NCI-H226 (cell line): ENCODE data around the gene LARGE1.
"Not testable (repeated sequence)": the region's sequence is repeated elsewhere in the genome, so short reads cannot be mapped to it uniquely, and the experiment has no call there.

Experiments used
- DNase-seq: peaks from one replicate; pipeline ENCODE4 v3.0.0-alpha.2; 2015

LARGE1 gene

DNA sequence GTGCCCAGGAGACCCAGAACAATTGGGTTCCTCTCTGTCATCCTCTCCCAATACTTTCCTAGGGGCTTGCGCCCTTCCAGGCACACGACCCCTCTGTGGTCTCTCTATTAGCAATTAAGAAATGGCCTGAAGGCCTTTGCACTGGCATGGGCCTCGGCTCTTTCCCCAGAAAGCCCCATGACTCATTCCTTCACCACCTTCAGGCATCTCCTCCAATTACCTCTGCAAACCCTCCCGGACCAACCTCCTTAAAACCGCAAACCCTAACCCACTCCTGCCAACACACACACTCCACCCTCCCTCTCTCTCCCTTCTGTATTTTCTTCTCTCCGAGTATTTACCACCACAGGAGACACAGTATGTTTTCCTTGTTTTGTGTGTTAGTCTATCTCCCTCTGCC is 36.7 kb downstream of the LARGE1 start:
- DNase-seq: peak; percentile 78

DNA sequence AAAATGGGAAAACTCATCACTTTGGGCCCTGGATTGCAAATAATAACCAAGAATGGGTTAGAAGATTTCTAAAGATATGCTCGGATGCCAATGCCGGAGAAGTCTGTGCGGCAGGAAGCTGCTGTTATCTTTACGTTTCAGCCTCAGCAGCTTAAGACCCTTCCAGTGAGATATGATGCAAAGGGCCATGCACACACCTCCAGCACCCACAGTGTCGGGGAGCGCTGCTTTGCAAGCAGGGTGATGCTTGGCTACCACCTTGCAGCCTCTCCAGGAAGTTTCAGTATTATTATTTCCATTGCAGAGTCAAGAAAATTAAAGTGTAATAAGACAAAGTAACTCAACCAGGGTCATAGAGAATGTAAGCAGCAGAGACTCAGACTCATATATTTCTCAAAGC is 37.3 kb downstream of the LARGE1 start:
- DNase-seq: no peak

DNA sequence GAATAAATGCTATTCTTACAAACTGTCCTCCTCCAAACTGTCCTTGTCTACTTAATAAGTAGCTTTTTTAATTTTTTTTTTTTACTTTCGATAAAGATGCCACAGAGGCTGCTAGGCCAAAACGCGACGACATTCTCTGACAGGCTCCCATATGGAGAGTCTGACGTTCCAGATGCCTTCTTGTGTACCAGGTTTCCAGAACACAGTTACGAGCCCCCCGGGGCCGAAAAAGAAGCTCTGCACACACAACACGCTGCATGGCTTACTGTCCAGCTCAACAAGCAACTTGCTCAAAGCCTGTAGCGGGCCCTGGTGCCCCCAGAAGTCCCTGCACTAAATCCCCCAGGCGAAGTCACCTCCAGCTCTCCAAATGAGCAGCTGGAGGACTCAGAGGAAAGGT is 39.3 kb downstream of the LARGE1 start:
- no peak for DNase-seq

DNA sequence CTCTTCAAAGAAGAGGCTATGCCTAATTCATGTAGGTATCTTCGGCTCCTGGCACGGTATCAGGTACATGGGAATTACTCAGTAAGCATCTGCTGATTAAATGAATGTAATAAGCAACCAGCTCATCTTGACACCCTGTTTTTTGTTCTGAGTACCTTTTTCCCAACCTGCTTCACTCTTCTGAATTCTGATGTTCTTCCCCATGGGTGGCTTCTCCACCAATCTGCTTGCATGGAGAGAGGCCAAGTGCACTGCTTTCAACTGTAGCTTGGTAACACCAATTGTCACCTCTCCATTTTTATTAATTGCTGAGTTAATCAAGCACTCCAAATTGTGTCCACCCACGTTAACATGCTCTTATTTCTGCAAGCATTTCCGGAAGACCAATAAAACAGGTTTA is 40.5 kb downstream of the LARGE1 start:
- no peak for DNase-seq

DNA sequence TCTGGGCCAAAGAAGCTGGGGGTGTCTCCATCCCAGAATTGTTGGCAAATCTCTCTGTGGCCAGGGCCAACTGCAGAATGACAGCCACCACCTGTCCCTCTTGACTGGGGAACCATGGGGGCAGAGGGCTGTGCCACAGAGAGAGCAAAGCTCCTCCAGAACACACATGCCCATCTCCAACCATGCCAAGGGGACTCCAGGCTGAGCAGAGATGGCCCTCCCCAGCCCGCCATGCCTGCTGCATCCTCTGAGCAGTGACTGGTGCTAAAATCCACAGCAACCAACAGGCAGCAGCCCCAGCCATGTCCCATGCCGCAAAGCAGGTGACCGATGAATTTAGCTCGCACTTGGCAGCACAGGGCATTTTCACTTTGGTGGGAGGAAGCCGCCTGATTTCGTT is 45.0 kb downstream of the LARGE1 start:
- DNase-seq: no peak

DNA sequence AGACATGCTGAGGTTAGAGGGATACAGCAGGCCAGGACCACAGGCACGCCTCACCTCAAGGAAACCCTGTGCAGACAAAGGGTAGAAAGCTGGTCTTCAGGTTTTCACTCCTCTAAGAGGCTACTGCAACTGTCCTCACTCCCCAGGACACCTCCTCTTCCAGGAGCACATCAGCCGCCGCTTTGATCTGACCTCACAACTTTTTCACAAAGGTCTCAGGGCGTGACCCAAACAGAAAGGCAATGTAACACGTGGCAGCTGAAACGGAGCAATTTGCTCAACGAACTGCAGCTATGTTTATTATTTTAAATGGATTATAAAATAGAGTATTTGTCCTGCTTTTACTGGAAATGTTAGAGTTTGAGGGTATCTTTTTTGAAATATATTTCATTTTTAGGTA is 46.1 kb downstream of the LARGE1 start:
- no peak for DNase-seq

DNA sequence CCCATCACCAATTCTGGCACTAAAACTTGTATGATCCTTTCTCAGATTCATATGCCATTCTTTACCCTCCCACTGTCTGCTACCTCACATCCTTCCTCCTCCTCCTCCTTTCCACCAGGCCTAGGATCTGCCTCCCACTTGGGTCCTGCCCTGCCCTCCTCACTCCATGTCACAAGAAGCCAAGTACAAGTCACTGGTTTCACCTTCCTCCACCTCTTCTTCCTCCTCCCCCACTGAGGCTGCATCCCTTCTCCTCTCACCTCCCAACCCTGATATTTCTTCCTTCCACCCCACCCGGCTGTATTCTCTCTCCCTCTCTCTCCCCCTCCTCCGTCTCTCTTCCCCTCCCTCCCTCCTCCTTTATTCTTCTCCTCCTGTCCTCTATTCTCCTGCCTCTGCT is 46.6 kb downstream of the LARGE1 start:
- no peak for DNase-seq

DNA sequence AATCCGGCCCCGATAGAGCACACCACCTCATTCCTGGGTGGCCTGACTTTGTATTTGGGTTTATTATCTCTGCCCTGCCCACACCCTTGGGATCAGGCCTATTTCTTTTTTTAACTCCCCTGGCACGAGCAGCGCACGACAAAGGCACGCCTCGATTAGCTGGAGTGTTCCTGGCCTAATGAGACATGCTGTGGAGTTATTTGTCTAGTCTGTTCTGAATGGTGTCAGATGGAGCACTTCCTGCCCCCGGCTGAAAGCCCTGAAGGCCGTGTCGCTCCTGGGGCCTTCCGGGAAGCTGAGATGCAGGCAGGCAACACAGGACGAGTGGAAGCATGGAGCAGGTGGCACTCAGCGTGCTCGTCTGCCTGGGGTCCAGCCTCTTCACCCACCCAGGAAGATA is 47.1 kb downstream of the LARGE1 start:
- no peak for DNase-seq

DNA sequence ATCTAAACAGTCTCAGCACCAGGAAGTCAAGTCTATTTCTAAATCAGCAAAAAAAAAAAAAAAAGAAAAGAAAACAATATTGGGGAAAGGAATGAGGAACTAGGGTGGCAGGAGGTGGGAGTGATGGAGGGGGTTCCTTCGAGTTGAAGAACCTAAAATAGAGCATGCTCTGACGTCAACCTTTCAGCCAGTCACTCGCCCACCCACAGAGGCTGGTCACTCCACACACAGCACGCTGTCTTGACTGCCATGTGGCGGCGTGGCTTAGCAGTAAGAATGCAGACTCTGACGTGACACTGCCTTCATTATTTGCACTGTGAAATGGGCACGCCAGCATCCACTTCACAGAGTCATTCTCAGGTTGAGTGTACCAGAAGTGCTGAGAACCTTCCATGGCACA is 48.3 kb downstream of the LARGE1 start:
- no peak for DNase-seq

DNA sequence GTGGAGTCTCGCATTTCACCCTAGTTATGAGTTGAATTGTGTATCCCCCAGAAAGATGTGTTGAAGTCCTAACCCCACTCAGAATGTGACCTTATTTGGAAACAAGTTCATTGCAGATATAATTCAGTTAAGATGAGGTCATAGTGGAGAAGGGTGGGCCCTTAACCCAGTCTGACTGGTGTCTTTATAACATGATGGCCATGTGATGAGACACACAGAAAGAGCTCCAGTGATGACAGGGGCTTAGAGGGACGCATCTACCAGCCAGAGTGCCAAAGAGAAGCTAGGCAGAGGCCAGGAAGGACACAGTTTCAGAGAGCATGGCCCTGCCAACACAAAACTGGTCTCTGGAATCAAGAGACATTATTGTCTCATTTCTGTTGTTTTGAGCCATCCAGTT is 50.3 kb downstream of the LARGE1 start:
- DNase-seq: no peak

DNA sequence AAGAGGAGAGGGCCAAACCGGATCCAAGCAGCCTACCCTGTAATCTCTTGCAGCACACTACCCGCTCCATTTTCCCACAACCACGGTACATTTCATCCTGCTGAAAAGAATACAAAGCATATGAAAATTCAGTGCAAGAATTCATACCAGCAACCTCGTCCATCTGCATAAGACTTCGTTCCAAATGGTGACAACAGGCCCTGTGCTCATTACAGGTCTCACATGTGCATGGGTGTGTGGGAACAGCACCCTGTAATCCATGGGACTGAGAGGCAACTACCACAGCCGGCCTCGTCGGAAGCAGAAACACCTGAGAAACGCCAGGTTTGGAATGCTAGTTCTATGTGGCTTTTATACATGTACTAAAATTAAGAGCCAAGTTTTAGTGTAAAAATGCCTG is 52.3 kb downstream of the LARGE1 start:
- DNase-seq: no peak

DNA sequence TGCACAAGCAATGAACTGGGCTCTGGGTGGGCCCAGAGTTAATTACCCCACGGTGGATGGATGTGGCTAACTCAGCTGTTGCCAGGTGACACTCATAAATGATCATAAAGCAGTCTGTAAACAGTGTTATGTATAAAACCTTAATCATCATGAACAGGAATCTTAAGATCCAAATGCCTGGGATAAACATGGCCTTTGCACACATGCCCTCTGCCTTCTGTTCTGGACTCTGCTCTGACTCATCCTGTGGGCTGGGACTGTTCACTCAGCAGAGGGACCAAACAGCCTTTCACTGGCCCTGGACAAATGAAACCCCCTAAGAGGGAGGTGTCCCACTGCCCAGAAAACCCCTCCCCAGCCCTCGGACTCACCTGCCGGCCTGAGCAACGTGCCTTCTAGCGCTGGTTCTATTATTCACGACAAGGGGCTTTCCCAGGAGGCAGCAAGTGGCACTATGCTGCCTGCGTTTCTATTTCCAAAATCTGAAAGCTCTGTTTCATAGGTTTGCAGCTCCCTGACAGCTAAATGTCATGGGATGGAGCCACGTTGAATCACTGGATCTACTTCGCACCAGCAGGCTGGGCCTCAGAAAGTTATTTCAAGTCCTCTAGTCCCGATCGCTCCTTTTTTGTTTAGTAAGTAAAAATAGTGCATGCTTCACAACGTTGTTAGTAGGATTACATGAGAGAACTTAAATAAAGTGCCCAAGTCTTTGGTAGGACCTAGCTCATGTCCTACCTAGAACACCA is 53.0 kb downstream of the LARGE1 start:
- DNase-seq: no peak

DNA sequence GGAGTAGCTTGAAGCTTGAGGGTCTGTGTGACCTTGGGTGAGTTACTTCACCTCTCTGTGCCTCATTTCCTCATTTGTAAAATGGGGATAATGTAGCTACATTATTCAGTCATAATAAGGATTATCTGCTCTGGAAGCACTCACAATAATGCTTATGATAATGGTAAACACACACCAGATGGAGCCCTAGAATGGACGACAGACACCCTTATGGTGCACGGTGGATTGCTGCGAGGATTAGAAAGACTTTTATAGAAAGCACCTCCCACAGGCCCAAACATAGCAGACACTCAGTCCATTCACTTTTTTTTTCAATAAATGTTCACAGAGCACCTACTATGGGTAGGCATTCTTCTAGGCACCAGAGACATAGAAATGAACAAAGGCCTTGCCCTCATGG is 53.8 kb downstream of the LARGE1 start:
- DNase-seq: no peak

DNA sequence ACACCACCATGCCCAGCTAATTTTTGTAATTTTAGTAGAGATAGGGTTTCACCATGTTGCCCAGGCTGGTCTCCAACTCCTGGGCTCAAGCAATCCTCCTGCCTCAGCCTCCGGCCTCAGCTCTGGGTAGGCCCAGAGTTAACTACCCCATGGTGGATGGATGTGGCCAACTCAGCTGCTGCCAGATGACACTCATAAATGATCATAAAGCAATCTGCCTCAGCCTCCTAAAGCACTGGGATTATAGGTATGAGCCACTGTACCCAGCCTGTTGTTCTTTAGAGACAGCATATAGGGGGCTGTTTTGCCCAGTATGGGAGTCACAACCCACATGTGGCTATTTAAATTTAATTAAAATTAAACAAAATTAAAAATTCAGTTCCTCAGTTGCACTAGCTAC is 54.3 kb downstream of the LARGE1 start:
- DNase-seq: no peak

DNA sequence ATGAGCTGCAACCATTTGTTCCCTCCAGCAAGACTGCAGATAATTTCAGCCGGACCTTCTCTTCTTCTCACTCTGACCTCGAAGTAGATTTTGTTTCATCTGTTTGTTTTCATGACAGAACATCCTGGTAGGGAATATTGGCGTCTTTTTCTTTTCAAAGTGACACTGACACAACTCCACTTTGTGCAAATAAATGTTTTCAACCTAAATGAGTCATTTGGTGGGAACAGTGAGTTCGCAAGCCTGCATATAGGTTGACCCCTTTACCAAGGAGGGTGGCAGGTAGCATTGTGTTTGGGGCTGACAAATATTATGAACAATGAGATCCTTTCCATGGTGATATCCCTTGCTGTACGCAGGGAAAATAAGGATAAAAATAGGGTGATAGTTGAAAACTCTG is 55.0 kb downstream of the LARGE1 start:
- no peak for DNase-seq

DNA sequence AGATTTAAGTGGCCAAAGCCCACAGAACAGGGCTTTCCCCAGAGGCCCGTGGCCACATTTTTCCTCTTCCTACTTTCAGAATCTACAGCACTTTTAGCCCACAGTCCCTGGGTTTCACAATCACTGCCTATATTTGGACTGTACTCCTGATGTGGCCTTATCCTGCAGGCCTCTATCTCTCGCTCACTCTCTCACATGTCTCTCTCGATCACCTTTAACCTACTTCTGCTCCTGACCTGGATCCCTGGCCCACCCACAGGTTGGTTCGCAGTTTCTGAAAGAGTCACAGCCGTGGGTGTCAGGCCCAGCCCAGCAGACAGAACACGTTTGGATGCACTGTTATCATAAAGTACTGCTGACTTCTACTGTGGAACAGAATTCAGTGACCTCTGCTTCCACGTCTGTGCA is 55.5 kb downstream of the LARGE1 start:
- DNase-seq: no peak

DNA sequence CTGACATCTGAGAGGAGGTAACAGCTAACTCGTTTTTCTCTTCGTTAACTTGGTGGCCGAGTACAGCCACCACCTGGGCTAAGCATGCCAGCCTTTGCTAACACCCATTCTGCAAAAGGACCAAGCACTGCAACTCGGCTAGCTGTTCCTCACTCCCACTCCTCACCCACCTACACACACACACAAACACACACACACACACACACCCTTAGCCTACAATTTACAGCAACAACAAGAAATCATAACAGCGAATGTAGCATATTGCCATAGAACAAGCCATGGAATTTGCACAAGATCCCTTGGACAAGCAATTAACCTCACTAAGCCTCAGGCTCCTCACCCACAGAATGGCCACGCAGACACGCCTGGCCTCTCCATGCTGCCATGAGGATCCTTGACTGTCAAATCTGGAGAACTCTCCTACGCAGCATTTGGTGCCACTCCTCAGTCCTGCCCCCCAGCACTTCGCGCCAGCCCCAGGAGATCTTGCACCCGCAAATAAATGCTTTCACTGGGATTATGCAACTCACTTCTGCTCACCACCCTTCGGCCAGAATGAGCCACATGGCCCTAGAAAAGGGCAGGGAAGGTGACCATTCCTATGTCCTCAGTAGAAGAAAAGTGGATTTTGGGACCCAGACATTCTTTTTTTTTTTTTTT is 58.9 kb downstream of the LARGE1 start:
- no peak for DNase-seq

DNA sequence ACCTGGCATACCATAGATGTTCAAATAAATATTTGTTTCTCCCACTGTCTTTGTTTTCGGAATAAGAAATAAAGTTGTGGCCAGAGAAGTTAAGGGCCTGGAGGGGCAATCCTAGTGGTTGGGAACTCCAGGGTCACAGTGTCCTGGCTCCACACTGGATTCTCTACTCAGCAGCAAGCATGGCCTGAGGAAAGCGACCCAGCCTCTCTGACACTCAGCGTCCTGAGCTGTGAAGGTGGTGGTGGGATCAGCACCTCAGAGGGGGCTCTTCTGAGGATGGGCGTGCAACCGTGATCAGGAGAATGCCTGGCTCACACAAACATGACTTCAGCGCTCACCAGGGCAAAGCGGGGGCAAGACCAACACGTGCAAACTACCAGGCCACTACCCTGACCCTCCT is 59.9 kb downstream of the LARGE1 start:
- no peak for DNase-seq

DNA sequence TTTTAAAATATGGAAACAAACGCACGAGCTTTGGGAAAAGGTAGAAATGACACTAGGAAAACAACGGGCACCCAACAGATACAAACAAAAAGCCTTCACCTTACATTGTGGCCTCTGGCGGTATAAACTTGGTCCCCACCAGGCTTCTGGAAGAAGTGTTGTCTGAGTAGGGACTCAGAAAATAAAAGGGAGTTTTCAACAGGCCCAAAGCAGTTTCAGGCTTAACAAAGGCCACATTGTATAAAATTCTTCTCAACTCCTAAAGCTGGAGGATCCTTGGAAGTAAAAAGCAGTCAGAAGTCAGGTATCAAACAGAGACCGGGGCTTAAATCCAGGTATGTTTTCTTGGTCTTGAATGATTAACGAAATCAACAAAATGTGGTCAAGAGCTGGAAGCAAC is 61.0 kb downstream of the LARGE1 start:
- DNase-seq: no peak

DNA sequence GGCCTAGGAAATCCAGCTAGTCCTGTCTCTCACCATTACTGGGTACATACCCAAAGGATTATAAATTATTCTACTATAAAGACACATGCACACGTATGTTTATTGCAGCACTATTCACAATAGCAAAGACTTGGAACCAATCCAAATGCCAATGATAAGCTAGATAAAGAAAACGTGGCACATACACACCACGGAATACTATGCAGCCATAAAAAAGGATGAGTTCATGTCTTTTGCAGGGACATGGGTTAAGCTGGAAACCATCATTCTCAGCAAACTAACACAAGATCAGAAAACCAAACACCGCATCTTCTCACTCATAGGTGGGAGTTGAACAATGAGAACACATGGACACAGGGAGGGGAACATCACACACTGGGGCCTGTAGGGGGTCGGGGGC is 61.6 kb downstream of the LARGE1 start:
- not testable (repeated sequence) for DNase-seq

DNA sequence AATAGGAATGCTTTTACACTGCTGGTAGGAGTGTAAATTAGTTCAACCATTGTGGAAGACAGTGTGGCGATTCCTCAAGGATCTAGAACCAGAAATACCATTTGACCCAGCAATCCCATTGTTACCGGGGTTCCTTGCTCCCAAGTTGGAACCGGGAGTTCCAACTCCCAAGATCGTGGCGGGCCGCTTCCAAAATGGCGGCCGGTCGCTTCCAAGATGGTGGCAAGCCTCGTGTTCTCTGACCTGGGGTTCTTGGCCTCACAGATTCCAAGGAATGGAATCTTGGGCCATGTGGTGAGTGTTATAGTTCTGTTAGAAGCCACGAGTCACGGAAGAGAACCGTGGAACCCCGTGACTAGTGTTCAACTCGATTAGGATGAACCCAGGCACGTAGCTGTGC is 62.5 kb downstream of the LARGE1 start:
- not testable (repeated sequence) for DNase-seq

DNA sequence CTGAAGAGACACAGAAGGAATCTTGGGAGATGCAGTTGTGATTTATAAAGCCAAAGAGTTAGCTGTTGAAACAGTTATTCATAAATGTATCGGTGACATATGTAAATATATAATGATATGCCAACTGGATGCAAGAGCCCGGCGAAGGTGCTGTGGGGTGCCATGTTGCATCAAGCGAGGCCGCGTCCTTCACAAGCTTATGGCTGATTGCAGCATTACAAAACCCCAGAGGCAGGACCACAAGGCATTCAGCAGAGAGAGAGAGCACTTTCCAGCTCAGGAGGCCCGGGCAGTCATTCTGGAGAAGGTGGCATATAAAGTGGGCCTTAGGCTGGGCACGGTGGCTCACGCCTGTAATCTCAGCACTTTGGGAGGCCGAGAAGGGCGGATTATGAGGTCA is 65.6 kb downstream of the LARGE1 start:
- DNase-seq: no peak

DNA sequence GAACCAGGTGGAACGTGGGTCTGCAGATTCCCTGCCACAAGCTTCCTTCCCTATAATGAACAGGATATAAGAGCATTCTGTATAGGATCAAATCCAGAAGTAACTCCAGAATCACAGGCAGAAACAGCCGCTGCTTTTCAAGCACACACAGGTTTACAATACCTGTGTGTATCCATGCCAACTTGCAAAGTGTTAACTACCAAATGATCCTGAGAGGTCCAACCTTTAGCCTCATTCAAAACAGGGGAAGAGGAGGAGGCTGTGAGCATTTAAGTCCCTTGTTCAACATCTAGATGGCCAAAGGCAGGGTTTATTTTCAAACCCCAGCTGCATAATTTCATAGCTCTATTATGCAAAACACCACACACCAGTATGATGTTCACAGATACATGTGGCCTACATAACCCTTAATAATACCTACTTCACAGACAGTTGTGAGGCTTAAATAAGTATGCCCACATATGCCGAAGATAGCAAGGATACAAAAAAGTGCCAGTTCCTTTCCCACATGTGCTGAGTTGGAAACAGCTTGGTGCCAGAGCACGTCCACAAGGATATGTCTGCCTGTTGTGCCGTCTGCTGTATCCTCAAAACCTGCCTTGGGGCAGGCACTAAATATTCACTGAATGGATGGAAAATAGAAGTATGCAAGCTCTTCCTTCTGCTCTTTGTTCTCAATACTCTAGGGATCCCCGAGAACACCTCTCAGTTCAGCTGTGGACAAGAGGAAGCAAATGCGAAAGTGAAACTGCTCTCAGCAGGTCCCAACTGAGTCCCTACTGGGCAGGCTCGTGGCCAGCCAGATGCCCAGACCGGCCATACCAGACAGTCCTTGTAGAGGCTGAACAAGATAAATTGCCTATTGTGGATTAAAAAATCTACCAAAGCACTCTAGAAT is 66.8 kb downstream of the LARGE1 start:
- peak; percentile 42 for DNase-seq

DNA sequence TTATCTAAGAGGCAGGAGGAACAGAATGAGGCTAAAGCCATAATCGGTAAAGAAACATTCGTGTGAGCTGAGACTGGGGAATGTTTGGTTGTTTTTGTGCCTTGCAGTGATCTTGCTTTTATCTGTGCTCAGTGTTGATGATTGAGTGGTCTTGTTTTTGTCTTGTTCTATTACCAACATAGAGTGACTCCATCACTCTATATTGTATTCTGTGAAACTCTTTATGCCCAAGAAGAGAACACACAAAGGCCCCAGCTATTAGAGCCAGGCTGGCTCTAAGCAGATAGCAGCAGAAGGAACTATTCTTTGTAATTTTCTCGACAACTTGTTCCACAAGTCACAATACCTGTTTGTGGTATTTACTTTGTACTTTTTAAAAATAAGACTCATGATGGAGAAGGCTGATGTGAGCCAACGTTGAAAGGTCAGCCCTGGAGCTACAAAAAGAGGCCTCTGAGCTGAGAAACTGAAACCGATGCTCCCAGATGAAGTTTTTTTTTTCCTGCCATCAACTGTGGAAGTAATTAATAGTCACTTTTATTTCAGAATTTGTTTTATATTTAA is 68.4 kb downstream of the LARGE1 start:
- no peak for DNase-seq
